K562 (cell line): Measurements from ENCODE around the gene CALU. TPM values are rescaled to one million over a fixed set of nuclear protein-coding genes. Genes with fewer than 3 reads are reported as not detected.

ENCODE experiments used
- EWSR1 ChIP-seq: fragments of 450-650 bp; IDR thresholded peaks from 2 replicates; pipeline ENCODE4 v1.6.1; 2018; ENCODE audit warnings: borderline replicate concordance, mild to moderate bottlenecking, low read depth, moderate library complexity; ENCODE audit not compliant: partially characterized antibody
- HCFC1 ChIP-seq: IDR thresholded peaks from 2 replicates; pipeline ENCODE4 v1.6.1; 2012; ENCODE audit warnings: low read depth, low read length, improper control_type of control experiment
- HLTF ChIP-seq: fragments of 450-650 bp; IDR thresholded peaks from 2 replicates; pipeline ENCODE4 v1.6.1; 2016
- KLF13 ChIP-seq: fragments of 450-650 bp; IDR thresholded peaks from 2 replicates; pipeline ENCODE4 v1.6.1; 2016; ENCODE audit warnings: missing genetic modification characterization, low read depth, mild to moderate bottlenecking, missing compliant biosample characterization, moderate library complexity, borderline replicate concordance
- NBN ChIP-seq: fragments of 450-650 bp; IDR thresholded peaks from 2 replicates; pipeline ENCODE4 v1.6.1; 2016; ENCODE audit warnings: low read depth, mild to moderate bottlenecking
- PYGO2 ChIP-seq: fragments of 450-650 bp; IDR thresholded peaks from 2 replicates; pipeline ENCODE4 v1.6.1; 2016; ENCODE audit warnings: mild to moderate bottlenecking, missing genetic modification characterization, moderate library complexity, missing compliant biosample characterization
- SNRNP70 ChIP-seq: fragments of 200-400 bp; formaldehyde crosslinking; optimal IDR thresholded peaks from 2 replicates; pipeline ENCODE3; 2017; ENCODE audit warnings: low read depth, low read length
- SRSF9 ChIP-seq: fragments of 200-400 bp; formaldehyde crosslinking; IDR thresholded peaks from 2 replicates; pipeline ENCODE4 v1.6.1; 2017; ENCODE audit warnings: low read depth, low read length, borderline replicate concordance
- TAF9B ChIP-seq: fragments of 450-650 bp; IDR thresholded peaks from 2 replicates; pipeline ENCODE4 v1.6.1; 2018; ENCODE audit warnings: mild to moderate bottlenecking; ENCODE audit not compliant: partially characterized antibody
- ZC3H4 ChIP-seq: sonication (generic); formaldehyde crosslinking; IDR thresholded peaks from 2 replicates; pipeline ENCODE4 v1.9.0; 2021; ENCODE audit warnings: missing genetic modification reagents, borderline replicate concordance
- ZFX ChIP-seq: sonication (generic); formaldehyde crosslinking; IDR thresholded peaks from 2 replicates; pipeline ENCODE4 v1.8.0; 2022; ENCODE audit warnings: mild to moderate bottlenecking, missing genetic modification reagents, moderate library complexity
- ZNF589 ChIP-seq: fragments of 200-800 bp; sonication (Bioruptor generic); IDR thresholded peaks from 2 replicates; pipeline ENCODE4 v1.6.1; 2016; ENCODE audit warnings: low read depth, missing genetic modification characterization, missing compliant biosample characterization
- polyA plus RNA-seq, 8 experiments: library from polyadenylated mRNA; depleted of rRNA in 4 of 8; stranded (reverse) in 5 of 8; unstranded in 3 of 8; fragments of >200 nt; fragmentation: Nextera tagmentation in 2 of 8; fragmentation: Illumina TruSeq in 1 of 8; extraction: Ambion mirVana in 2 of 8; extraction: Trizol in 1 of 8; gene quantifications; 2 replicates each; pipeline versions ENCODE4 v1.2.1 to v1.2.3, GENCODE V29; 2011 to 2014; ENCODE audit warnings: inconsistent platforms in 1 of 8, missing spikeins in 1 of 8
- total RNA-seq, 7 experiments: library from RNA; depleted of rRNA in 6 of 7; stranded (reverse); fragments of >200 nt in 6 of 7; fragmentation: Illumina TruSeq in 2 of 7; extraction: Trizol in 2 of 7; gene quantifications; 2 replicates each; pipeline versions ENCODE4 v1.2.1 to v1.2.3, GENCODE V29; 2011 to 2021; ENCODE audit warnings: low replicate concordance in 1 of 7
- TF ChIP-seq, protein P1 (sequence below): IDR thresholded peaks from 2 replicates; pipeline ENCODE4 v1.6.1; 2012; ENCODE audit warnings: low read depth, low read length, improper control_type of control experiment, borderline replicate concordance
- TF ChIP-seq, protein P2 (sequence below): sonication (generic); formaldehyde crosslinking; IDR thresholded peaks from 2 replicates; pipeline ENCODE4 v1.8.1; 2023; ENCODE audit warnings: mild to moderate bottlenecking, missing genetic modification reagents, moderate library complexity
- TF ChIP-seq, protein P3 (sequence below): fragments of 250-450 bp; sonication (Bioruptor Pico); IDR thresholded peaks from 2 replicates; pipeline ENCODE4 v1.4.0; 2020; ENCODE audit warnings: mild to moderate bottlenecking
- TF ChIP-seq, protein P4 (sequence below): sonication (generic); formaldehyde crosslinking; IDR thresholded peaks from 2 replicates; pipeline ENCODE4 v1.8.0; 2023; ENCODE audit warnings: missing genetic modification reagents, mild to moderate bottlenecking, borderline replicate concordance

Gene CALU
- total and polyA plus RNA-seq, 9 of the 15 experiments (the other 6 are each of a cell fraction or from before 2014, with no cell fraction given), result 166 to 286 (median 215) TPM

DNA sequence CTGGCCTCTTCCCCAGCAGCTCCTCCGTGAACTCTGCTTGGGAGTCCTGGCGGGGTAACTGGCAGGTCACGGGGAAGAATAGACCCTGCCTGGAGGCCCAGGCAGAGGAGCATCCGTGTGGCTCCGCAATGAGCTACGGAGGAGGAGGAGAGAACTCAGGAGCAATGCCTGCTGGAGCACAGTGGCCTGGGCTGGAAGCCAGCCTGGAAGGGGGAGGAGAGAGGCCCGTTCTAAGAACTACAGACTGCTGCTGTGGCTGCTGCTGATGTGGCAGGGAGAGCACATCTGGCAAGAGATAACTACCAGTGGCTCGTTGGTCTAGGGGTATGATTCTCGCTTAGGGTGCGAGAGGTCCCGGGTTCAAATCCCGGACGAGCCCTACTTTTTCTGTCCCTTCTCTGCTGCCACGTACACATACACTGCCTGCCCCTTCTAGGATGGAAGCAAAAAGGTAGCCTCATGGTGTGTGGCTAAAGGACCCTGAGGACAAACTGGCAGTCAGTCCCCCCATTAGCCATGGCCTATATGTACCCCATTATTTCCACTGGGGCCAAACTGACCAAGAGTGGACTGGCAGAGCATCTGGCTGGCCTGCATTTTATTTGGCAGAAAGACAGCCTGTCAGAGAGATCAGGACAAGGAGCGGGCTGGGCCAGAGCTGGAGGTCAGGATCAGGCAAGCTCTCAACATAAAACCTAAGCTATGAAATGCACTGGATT, 44.1 kb downstream of the CALU start (continued):
- TF ChIP-seq PYGO2 (tag) (no peak), HCFC1 (peak; percentile 59), NBN (peak; percentile 95), ZFX (peak; percentile 56; the same call in 1 of the 2 replicates), KLF13 (tag) (peak; percentile 73; the same call in 1 of the 2 replicates), HLTF (0 out of 2 replicates have a peak, but pooled peaks have one; percentile 53), EWSR1 (no peak), ZC3H4 (CRISPR knock-in tag) (no peak), TAF9B (no peak), SNRNP70 (peak; percentile 34), SRSF9 (no peak), ZNF589 (CRISPR knock-in tag) (no peak)
- TF ChIP-seq, protein P1, sequence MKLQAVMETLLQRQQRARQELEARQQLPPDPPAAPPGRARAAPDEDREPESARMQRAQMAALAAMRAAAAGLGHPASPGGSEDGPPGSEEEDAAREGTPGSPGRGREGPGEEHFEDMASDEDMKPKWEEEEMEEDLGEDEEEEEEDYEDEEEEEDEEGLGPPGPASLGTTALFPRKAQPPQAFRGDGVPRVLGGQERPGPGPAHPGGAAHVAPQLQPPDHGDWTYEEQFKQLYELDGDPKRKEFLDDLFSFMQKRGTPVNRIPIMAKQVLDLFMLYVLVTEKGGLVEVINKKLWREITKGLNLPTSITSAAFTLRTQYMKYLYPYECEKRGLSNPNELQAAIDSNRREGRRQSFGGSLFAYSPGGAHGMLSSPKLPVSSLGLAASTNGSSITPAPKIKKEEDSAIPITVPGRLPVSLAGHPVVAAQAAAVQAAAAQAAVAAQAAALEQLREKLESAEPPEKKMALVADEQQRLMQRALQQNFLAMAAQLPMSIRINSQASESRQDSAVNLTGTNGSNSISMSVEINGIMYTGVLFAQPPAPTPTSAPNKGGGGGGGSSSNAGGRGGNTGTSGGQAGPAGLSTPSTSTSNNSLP, result no peak
- TF ChIP-seq, protein P2, sequence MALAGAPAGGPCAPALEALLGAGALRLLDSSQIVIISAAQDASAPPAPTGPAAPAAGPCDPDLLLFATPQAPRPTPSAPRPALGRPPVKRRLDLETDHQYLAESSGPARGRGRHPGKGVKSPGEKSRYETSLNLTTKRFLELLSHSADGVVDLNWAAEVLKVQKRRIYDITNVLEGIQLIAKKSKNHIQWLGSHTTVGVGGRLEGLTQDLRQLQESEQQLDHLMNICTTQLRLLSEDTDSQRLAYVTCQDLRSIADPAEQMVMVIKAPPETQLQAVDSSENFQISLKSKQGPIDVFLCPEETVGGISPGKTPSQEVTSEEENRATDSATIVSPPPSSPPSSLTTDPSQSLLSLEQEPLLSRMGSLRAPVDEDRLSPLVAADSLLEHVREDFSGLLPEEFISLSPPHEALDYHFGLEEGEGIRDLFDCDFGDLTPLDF (CRISPR knock-in tag), result peak; percentile 73
- TF ChIP-seq, protein P3, sequence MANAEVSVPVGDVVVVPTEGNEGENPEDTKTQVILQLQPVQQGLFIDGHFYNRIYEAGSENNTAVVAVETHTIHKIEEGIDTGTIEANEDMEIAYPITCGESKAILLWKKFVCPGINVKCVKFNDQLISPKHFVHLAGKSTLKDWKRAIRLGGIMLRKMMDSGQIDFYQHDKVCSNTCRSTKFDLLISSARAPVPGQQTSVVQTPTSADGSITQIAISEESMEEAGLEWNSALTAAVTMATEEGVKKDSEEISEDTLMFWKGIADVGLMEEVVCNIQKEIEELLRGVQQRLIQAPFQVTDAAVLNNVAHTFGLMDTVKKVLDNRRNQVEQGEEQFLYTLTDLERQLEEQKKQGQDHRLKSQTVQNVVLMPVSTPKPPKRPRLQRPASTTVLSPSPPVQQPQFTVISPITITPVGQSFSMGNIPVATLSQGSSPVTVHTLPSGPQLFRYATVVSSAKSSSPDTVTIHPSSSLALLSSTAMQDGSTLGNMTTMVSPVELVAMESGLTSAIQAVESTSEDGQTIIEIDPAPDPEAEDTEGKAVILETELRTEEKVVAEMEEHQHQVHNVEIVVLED (CRISPR knock-in tag), result peak; percentile 50; the same call in 1 of the 2 replicates
- TF ChIP-seq, protein P4, sequence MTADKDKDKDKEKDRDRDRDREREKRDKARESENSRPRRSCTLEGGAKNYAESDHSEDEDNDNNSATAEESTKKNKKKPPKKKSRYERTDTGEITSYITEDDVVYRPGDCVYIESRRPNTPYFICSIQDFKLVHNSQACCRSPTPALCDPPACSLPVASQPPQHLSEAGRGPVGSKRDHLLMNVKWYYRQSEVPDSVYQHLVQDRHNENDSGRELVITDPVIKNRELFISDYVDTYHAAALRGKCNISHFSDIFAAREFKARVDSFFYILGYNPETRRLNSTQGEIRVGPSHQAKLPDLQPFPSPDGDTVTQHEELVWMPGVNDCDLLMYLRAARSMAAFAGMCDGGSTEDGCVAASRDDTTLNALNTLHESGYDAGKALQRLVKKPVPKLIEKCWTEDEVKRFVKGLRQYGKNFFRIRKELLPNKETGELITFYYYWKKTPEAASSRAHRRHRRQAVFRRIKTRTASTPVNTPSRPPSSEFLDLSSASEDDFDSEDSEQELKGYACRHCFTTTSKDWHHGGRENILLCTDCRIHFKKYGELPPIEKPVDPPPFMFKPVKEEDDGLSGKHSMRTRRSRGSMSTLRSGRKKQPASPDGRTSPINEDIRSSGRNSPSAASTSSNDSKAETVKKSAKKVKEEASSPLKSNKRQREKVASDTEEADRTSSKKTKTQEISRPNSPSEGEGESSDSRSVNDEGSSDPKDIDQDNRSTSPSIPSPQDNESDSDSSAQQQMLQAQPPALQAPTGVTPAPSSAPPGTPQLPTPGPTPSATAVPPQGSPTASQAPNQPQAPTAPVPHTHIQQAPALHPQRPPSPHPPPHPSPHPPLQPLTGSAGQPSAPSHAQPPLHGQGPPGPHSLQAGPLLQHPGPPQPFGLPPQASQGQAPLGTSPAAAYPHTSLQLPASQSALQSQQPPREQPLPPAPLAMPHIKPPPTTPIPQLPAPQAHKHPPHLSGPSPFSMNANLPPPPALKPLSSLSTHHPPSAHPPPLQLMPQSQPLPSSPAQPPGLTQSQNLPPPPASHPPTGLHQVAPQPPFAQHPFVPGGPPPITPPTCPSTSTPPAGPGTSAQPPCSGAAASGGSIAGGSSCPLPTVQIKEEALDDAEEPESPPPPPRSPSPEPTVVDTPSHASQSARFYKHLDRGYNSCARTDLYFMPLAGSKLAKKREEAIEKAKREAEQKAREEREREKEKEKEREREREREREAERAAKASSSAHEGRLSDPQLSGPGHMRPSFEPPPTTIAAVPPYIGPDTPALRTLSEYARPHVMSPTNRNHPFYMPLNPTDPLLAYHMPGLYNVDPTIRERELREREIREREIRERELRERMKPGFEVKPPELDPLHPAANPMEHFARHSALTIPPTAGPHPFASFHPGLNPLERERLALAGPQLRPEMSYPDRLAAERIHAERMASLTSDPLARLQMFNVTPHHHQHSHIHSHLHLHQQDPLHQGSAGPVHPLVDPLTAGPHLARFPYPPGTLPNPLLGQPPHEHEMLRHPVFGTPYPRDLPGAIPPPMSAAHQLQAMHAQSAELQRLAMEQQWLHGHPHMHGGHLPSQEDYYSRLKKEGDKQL (CRISPR knock-in tag), result no peak
